Endothelial cell of umbilical vein (primary cell): Measurements from ENCODE around the gene SPEM2. TPM values are rescaled to one million over a fixed set of nuclear protein-coding genes. Genes with fewer than 3 reads are reported as not detected.

Experiments used
- BruUV-seq: library from RNA; stranded (reverse); fragments of 400-500 nt; replicated peaks from 2 replicates; lab custom pipeline; 2021; lab: Mats Ljungman, UMichigan
- CTCF ChIA-PET: fragments of 300-600, 350-600 bp; sonication (Branson Sonifier 250); formaldehyde crosslinking; loops from one replicate; lab custom pipeline; 2021; ENCODE audit warnings: antibody characterized with exemption, inconsistent platforms; lab: Charles Lee
- POLR2A ChIA-PET: fragments of 300-600, 350-600 bp; sonication (Branson Sonifier 250); formaldehyde crosslinking; loops from one replicate; lab custom pipeline; 2021; ENCODE audit warnings: antibody characterized with exemption, inconsistent platforms; lab: Charles Lee
- DNase-seq: peaks from one replicate; pipeline ENCODE4 v3.0.0-alpha.2; 2011; ENCODE audit warnings: low read depth, low spot score
- FAIRE-seq: peaks from 2 replicates; lab custom pipeline; 2011; peaks lifted over from hg19 to GRCh38; lab: Jason Lieb, UNC
- H2AFZ ChIP-seq: 2 replicates; pipeline ENCODE4 v1.6.0; 2012; ENCODE audit warnings: low read depth, low read length, control low read depth, inconsistent platforms
- H3K27ac ChIP-seq: 2 replicates; pipeline ENCODE4 v1.5.1; 2011; ENCODE audit warnings: low read depth, mild to moderate bottlenecking, control low read depth, low read length, moderate library complexity; ENCODE audit not compliant: insufficient read depth
- H3K27me3 ChIP-seq, 2 experiments: 2 replicates each; pipeline versions ENCODE4 v1.6.0 to v1.6.1; 2011; ENCODE audit warnings: low read length in 2 of 2, mixed read lengths in 1 of 2; ENCODE audit not compliant: control insufficient read depth in 2 of 2, insufficient read depth in 2 of 2
- H3K36me3 ChIP-seq, 2 experiments: 2 replicates in 1 of 2; 3 replicates in 1 of 2; pipeline ENCODE4 v1.5.1; 2011; ENCODE audit warnings: low read length in 2 of 2, mild to moderate bottlenecking in 1 of 2, moderate library complexity in 1 of 2; ENCODE audit not compliant: control insufficient read depth in 2 of 2, insufficient read depth in 2 of 2; ENCODE audit errors: extremely low read depth in 1 of 2
- H3K4me1 ChIP-seq: 3 replicates; pipeline ENCODE4 v1.5.1; 2011; ENCODE audit warnings: mild to moderate bottlenecking, low read length; ENCODE audit not compliant: control insufficient read depth, insufficient read depth; ENCODE audit errors: extremely low read depth
- H3K4me2 ChIP-seq: 2 replicates; pipeline ENCODE4 v1.6.1; 2011; ENCODE audit warnings: low read length, control low read depth, mixed read lengths; ENCODE audit not compliant: insufficient read depth
- H3K4me3 ChIP-seq, 3 experiments: fragments of 200-600 bp in 1 of 3; sonication (generic), shearing (Covaris generic) in 1 of 3; replicated peaks in 1 of 3; 2 replicates each; pipeline ENCODE4 v1.5.1; 2011 to 2016; ENCODE audit warnings: control low read depth in 3 of 3, low read length in 3 of 3, mild to moderate bottlenecking in 2 of 3, inconsistent platforms in 1 of 3, low read depth in 1 of 3, moderate library complexity in 1 of 3; ENCODE audit not compliant: insufficient read depth in 1 of 3
- H3K79me2 ChIP-seq: 2 replicates; pipeline ENCODE4 v1.6.0; 2012; ENCODE audit warnings: low read length, inconsistent platforms; ENCODE audit not compliant: control insufficient read depth, insufficient read depth
- H3K9ac ChIP-seq: replicated peaks from 2 replicates; pipeline ENCODE3; 2011; ENCODE audit warnings: low read length, control low read depth; ENCODE audit not compliant: insufficient read depth; ENCODE audit errors: extremely low read depth
- H3K9me1 ChIP-seq: replicated peaks from 3 replicates; pipeline ENCODE4 v1.6.0; 2011; ENCODE audit warnings: mild to moderate bottlenecking, low read length; ENCODE audit not compliant: control insufficient read depth, insufficient read depth; ENCODE audit errors: extremely low read depth
- H3K9me3 ChIP-seq: replicated peaks from 2 replicates; pipeline ENCODE4 v1.5.1; 2012; ENCODE audit warnings: low read length, inconsistent platforms; ENCODE audit not compliant: control insufficient read depth, insufficient read depth
- H4K20me1 ChIP-seq: replicated peaks from 2 replicates; pipeline ENCODE3; 2011; ENCODE audit warnings: mild to moderate bottlenecking, low read length; ENCODE audit not compliant: control insufficient read depth, insufficient read depth; ENCODE audit errors: extremely low read depth
- EZH2 ChIP-seq: IDR thresholded peaks from 2 replicates; pipeline ENCODE4 v1.6.1; 2012; ENCODE audit warnings: borderline replicate concordance, low read depth, mild to moderate bottlenecking, moderate library complexity, low read length, inconsistent platforms; ENCODE audit not compliant: severe bottlenecking
- FOS ChIP-seq: IDR thresholded peaks from 2 replicates; pipeline ENCODE4 v1.6.1; 2011; ENCODE audit warnings: mild to moderate bottlenecking, low read length, moderate library complexity, borderline replicate concordance; ENCODE audit not compliant: insufficient read depth
- GATA2 ChIP-seq: IDR thresholded peaks from 2 replicates; pipeline ENCODE4 v1.7.0; 2011; ENCODE audit warnings: low read depth, mild to moderate bottlenecking, moderate library complexity, mixed read lengths, low read length; ENCODE audit not compliant: insufficient read length, insufficient read depth
- JUN ChIP-seq: IDR thresholded peaks from 2 replicates; pipeline ENCODE4 v1.6.1; 2011; ENCODE audit warnings: borderline replicate concordance, low read depth; ENCODE audit not compliant: insufficient read length, insufficient read depth
- MAX ChIP-seq: IDR thresholded peaks from 2 replicates; pipeline ENCODE4 v1.6.1; 2011; ENCODE audit not compliant: insufficient read depth, insufficient read length
- MYC ChIP-seq: IDR thresholded peaks from one replicate; pipeline ENCODE4 v1.6.1; 2011; ENCODE audit warnings: mild to moderate bottlenecking, low read depth, low read length
- POLR2A ChIP-seq: IDR thresholded peaks from 2 replicates; pipeline ENCODE4 v1.6.1; 2012; ENCODE audit warnings: low read depth, mild to moderate bottlenecking, control low read depth, low read length
- POLR2AphosphoS5 ChIP-seq: IDR thresholded peaks from 2 replicates; pipeline ENCODE4 v1.6.1; 2012; ENCODE audit warnings: low read depth, mild to moderate bottlenecking, control low read depth, low read length, moderate library complexity; ENCODE audit not compliant: insufficient read depth
- dilution Hi-C: fragments of 300-500 bp; cut with MboI; formaldehyde crosslinking; loops from one replicate; pipeline ENCODE4 v1.15.0; 2019; ENCODE audit warnings: low sequenced_read_pairs; ENCODE audit not compliant: extremely low pct_ligation_motif_present
- intact Hi-C: fragments of 100-400 bp; cut with micrococcal nuclease; formaldehyde crosslinking; loops from one replicate; pipeline ENCODE4 v1.10.0; 2022
- polyA plus RNA-seq, 4 experiments: library from polyadenylated mRNA; depleted of rRNA in 3 of 4; stranded (reverse) in 3 of 4; unstranded in 1 of 4; fragments of >200 nt; gene quantifications; 2 replicates each; pipeline versions ENCODE4 v1.2.1 to v1.2.3, GENCODE V29; 2011 to 2012; ENCODE audit warnings: missing spikeins in 1 of 4
- total RNA-seq: library from RNA; stranded (reverse); gene quantifications from 2 replicates; pipeline ENCODE4 v1.2.3, GENCODE V29; 2021
- TF ChIP-seq, protein P1 (sequence below), 2 donors: IDR thresholded peaks; 1 replicate in 1 of 2; 2 replicates in 1 of 2; pipeline ENCODE4 v1.5.1; 2011; ENCODE audit warnings: low read length in 2 of 2, mild to moderate bottlenecking in 2 of 2, moderate library complexity in 2 of 2, control low read depth in 1 of 2, inconsistent platforms in 1 of 2, low read depth in 1 of 2; ENCODE audit not compliant: insufficient read depth in 1 of 2; ENCODE audit errors: extremely low read depth in 1 of 2

SPEM2 gene
- total and polyA plus RNA-seq, 2 donors (not counting 3 experiments of a cell fraction or from before 2014, with no cell fraction given) = not detected

DNA sequence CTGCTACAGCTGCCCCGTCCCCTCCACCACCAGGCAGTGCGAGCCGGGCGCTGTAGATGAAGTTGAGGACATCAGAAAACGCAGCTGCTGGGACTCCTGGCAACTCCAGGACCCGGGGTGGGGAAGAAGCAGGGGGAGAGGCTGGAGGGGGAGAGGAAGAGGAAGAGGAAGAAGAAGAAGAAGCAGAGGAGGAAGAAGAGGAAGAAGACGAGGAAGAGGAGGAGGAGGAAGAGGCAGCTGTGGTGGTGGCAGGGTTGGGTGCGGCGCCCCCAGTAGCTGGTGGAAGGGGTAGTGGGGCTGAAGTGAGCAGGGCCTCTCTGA is 40.9 kb downstream of the SPEM2 start:
- TF ChIP-seq, protein P1, sequence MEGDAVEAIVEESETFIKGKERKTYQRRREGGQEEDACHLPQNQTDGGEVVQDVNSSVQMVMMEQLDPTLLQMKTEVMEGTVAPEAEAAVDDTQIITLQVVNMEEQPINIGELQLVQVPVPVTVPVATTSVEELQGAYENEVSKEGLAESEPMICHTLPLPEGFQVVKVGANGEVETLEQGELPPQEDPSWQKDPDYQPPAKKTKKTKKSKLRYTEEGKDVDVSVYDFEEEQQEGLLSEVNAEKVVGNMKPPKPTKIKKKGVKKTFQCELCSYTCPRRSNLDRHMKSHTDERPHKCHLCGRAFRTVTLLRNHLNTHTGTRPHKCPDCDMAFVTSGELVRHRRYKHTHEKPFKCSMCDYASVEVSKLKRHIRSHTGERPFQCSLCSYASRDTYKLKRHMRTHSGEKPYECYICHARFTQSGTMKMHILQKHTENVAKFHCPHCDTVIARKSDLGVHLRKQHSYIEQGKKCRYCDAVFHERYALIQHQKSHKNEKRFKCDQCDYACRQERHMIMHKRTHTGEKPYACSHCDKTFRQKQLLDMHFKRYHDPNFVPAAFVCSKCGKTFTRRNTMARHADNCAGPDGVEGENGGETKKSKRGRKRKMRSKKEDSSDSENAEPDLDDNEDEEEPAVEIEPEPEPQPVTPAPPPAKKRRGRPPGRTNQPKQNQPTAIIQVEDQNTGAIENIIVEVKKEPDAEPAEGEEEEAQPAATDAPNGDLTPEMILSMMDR (IDR thresholded peaks at IDR 0.05; ENCODE audit: extremely low read depth in 1 of 2, insufficient read depth in 1 of 2, low read depth in 1 of 2, low read length in 2 of 2) = no peak
- TF ChIP-seq POLR2AphosphoS5 = no peak
- TF ChIP-seq MAX = no peak
- no peak for TF ChIP-seq FOS
- no peak for TF ChIP-seq MYC
- no peak for TF ChIP-seq EZH2
- TF ChIP-seq JUN = no peak
- no peak for TF ChIP-seq POLR2A
- no peak for TF ChIP-seq GATA2
- no peak overlapping the region for H3K4me2 ChIP-seq
- H3K4me1 ChIP-seq = no peaks in the 10 kb centered on the region
- intact Hi-C loops (no loop called here), dilution Hi-C loops (no loop called here)
- no peak overlapping the region for H3K4me3 ChIP-seq
- CTCF ChIA-PET = interaction anchor here (0.8 to 3.3 kb wide), 4 partner anchors 13 to 123 kb away, joined by 3 to 11 read pairs (median 6); partner anchors contain the start of gene ZBTB4
- BruUV-seq = no TSS peak
- H3K79me2 ChIP-seq = peaks cover 13% of the 10 kb centered on the region
- no peak overlapping the region for H3K9ac ChIP-seq
- H3K36me3 ChIP-seq = peaks cover 0 to 16% of the 10 kb centered on the region in 2 experiments
- POLR2A ChIA-PET = no interaction called here
- FAIRE-seq (no peak), DNase-seq (no peak)
- H3K9me1 ChIP-seq = no peaks in the 10 kb centered on the region
- no peak overlapping the region for H3K27ac ChIP-seq
- no peaks in the 10 kb centered on the region for H3K9me3 ChIP-seq
- no peaks in the 10 kb centered on the region for H3K27me3 ChIP-seq
- H4K20me1 ChIP-seq = no peaks in the 10 kb centered on the region
- no peak overlapping the region for H2AFZ ChIP-seq
